ENCODE results near the gene CMIP. TPM values are rescaled to one million over a fixed set of nuclear protein-coding genes. Genes with fewer than 3 reads are reported as not detected.
A peak's percentile ranks its signal among the peaks of the same experiment; 100 is the strongest.

The CMIP gene
- polyA plus RNA-seq, 1 experiment, result 2.7 TPM

DNA sequence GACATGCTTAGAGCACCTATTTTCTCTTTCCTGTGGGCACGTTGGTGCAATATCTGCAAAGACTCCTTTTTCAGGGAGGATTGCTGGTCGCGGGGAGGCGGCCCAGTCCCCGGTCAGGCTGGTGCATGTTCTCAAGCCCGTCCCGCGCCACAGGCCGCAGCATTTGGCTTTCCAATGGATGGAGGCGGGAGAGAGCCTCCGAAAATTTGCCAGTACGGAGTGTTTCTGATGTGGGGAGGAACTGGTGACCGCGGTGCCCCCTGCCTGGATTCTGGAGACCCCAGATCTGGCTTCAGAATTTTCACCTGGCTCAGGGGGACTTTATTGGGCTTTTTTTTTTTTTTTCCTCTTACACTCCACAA is 2.3 kb downstream of the CMIP start:
- ChIA-PET POLR2A (interaction anchor here (0.6 kb wide), 1 partner anchor 26 kb away, joined by 3 read pairs; no protein-coding TSS in a partner anchor), CTCF (no interaction called here)
- no peak for DNase-seq (ENCODE audit: low read depth, low spot score)

DNA sequence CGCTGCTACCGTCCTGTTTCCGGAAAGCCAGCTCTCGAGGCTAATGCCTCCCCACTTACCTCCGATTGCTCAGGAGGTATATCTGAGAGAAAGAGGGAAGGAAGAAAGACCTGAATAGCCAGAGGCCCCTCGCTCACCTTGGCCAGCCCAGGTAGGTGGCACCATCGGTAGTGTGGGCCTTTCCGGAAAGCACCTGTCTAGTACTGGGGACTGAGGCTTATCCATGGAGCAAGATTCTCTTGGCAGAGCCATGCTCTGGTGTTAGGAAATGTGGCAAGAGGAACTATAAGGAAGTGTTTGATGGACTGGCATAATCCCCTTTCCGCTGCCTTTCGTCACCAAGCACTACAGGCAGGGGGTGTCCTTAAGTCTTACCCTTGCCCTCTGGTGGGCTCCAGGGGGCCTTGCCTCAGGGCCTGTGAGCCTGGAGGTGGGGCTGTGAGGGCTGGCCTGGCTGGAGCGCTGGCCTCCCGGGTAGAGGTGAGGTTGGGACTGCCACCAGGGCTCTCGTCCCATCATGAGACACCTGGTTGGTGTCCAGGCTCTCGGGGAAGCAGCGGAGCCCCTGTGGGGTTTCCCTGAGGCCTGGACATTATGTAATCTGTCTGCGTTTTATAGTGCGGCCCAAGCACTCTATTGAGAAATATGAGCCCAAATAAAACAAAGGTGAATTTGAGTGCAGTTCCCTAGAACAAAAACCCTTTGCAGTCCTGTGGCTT is 2.9 kb downstream of the CMIP start:
- TF ChIP-seq CTCF (IDR thresholded peaks at IDR 0.05; ENCODE audit: low read depth, low read length), result no peak
- POLR2A ChIA-PET, result no interaction called here
- peak overlapping the region; percentile 79; the same call in 1 of the 2 replicates for H3K4me3 ChIP-seq (ENCODE audit: low read depth, low read length)
- H3K9me3 ChIP-seq (ENCODE audit: control insufficient read depth, insufficient read depth, low read length), result no peaks in the 10 kb centered on the region; the same call in 1 of the 2 replicates
- CTCF ChIA-PET, result no interaction called here
- no peak for DNase-seq (ENCODE audit: low read depth, low spot score)
- H3K27me3 ChIP-seq (ENCODE audit: control insufficient read depth, insufficient read depth, low read length), result peaks cover 11% of the 10 kb centered on the region
- H3K27ac ChIP-seq (ENCODE audit: low read depth, low read length), result no peak overlapping the region

More for the DNA sequence above, 2.3 kb downstream of the CMIP start:
- Histone ChIP-seq H3K27ac (ENCODE audit: low read depth, low read length) (no peak overlapping the region), H3K27me3 (ENCODE audit: control insufficient read depth, insufficient read depth, low read length) (peaks cover 16% of the 10 kb centered on the region), H3K9me3 (ENCODE audit: control insufficient read depth, insufficient read depth, low read length) (no peaks in the 10 kb centered on the region; the same call in 1 of the 2 replicates), H3K4me3 (ENCODE audit: low read depth, low read length) (peak overlapping the region; percentile 79)
- TF ChIP-seq CTCF (IDR thresholded peaks at IDR 0.05; ENCODE audit: low read depth, low read length), result no peak

GRCh38 chr16:81448154-81449131 is 3.8 kb downstream of the CMIP start:
- POLR2A ChIA-PET, result no interaction called here
- CTCF ChIA-PET, result no interaction called here
- no peak overlapping the region for H3K27ac ChIP-seq (ENCODE audit: low read depth, low read length)
- TF ChIP-seq CTCF (IDR thresholded peaks at IDR 0.05; ENCODE audit: low read depth, low read length), result no peak
- no peaks in the 10 kb centered on the region; the same call in 1 of the 2 replicates for H3K9me3 ChIP-seq (ENCODE audit: control insufficient read depth, insufficient read depth, low read length)
- peaks cover 5% of the 10 kb centered on the region for H3K27me3 ChIP-seq (ENCODE audit: control insufficient read depth, insufficient read depth, low read length)
- DNase-seq (ENCODE audit: low read depth, low spot score), result no peak
- H3K4me3 ChIP-seq (ENCODE audit: low read depth, low read length), result no peak overlapping the region

DNA sequence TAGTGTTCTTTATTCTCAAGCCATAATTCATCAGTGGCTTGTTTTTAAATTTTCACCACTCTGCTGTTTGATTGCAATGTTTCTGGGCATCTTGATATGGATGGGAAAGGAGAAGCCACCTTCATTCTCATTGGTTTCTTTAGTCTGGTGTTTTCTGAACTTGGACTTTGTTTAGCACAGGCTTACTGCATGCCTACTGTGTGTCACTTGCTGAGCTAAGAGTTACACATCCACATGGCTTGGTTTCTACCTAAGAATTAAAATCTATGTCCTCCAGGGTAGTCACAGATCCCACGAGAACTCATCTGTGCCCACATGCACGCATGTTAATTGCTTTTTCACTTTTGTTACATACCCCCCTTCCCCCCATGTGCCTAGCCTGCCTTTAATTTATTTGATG is 4.6 kb downstream of the CMIP start:
- no peaks in the 10 kb centered on the region for H3K27me3 ChIP-seq (ENCODE audit: control insufficient read depth, insufficient read depth, low read length)
- DNase-seq (ENCODE audit: low read depth, low spot score), result no peak
- no peak overlapping the region for H3K4me3 ChIP-seq (ENCODE audit: low read depth, low read length)
- no peaks in the 10 kb centered on the region; the same call in 1 of the 2 replicates for H3K9me3 ChIP-seq (ENCODE audit: control insufficient read depth, insufficient read depth, low read length)
- TF ChIP-seq CTCF (IDR thresholded peaks at IDR 0.05; ENCODE audit: low read depth, low read length), result no peak
- H3K27ac ChIP-seq (ENCODE audit: low read depth, low read length), result no peak overlapping the region
- CTCF ChIA-PET, result no interaction called here
- POLR2A ChIA-PET, result no interaction called here
